IPS-20b (cell line): ENCODE data around the gene CDH3.

Experiments used
- H3K27ac ChIP-seq: one replicate; pipeline ENCODE4 v1.5.1; 2013; ENCODE audit warnings: low read length
- H3K27me3 ChIP-seq: 2 replicates; pipeline ENCODE4 v1.6.1; 2013; ENCODE audit warnings: mild to moderate bottlenecking, low read length, inconsistent platforms; ENCODE audit not compliant: insufficient read depth
- H3K36me3 ChIP-seq: 2 replicates; pipeline ENCODE4 v1.6.1; 2013; ENCODE audit warnings: low read depth, mild to moderate bottlenecking, inconsistent platforms, low read length, moderate library complexity; ENCODE audit not compliant: insufficient read depth
- H3K4me1 ChIP-seq: 2 replicates; pipeline ENCODE4 v1.6.1; 2013; ENCODE audit warnings: mild to moderate bottlenecking, control low read depth, inconsistent platforms, low read length, moderate library complexity; ENCODE audit not compliant: insufficient read depth
- H3K4me3 ChIP-seq: 2 replicates; pipeline ENCODE4 v1.5.1; 2013; ENCODE audit warnings: mild to moderate bottlenecking, low read length, inconsistent platforms
- H3K9ac ChIP-seq: 2 replicates; pipeline ENCODE4 v1.6.1; 2013; ENCODE audit warnings: low read depth, mild to moderate bottlenecking, inconsistent platforms, low read length, moderate library complexity
- H3K9me3 ChIP-seq: 2 replicates; pipeline ENCODE4 v1.6.1; 2013; ENCODE audit warnings: mild to moderate bottlenecking, low read depth, low read length, inconsistent platforms; ENCODE audit not compliant: insufficient read depth

CDH3 gene

GRCh38 chr16:68655806-68656205, 10.7 kb downstream of the CDH3 start:
- Histone ChIP-seq H3K4me3 (no peak overlapping the region), H3K4me1 (no peaks in the 10 kb centered on the region), H3K27me3 (no peaks in the 10 kb centered on the region), H3K9me3 (no peaks in the 10 kb centered on the region), H3K36me3 (peaks cover 13% of the 10 kb centered on the region; the same call in 1 of the 2 replicates), H3K9ac (no peak overlapping the region), H3K27ac (no peak overlapping the region)

GRCh38 chr16:68656751-68657150, 11.6 kb downstream of the CDH3 start:
- H3K4me1 ChIP-seq: no peaks in the 10 kb centered on the region
- no peak overlapping the region for H3K4me3 ChIP-seq
- peaks cover 13% of the 10 kb centered on the region; the same call in 1 of the 2 replicates for H3K36me3 ChIP-seq
- H3K27me3 ChIP-seq: no peaks in the 10 kb centered on the region
- H3K27ac ChIP-seq: no peak overlapping the region
- H3K9me3 ChIP-seq: no peaks in the 10 kb centered on the region
- no peak overlapping the region for H3K9ac ChIP-seq

GRCh38 chr16:68658341-68658973, 13.3 kb downstream of the CDH3 start:
- Histone ChIP-seq H3K27me3 (no peaks in the 10 kb centered on the region), H3K4me3 (no peak overlapping the region), H3K9me3 (no peaks in the 10 kb centered on the region), H3K36me3 (peaks cover 13% of the 10 kb centered on the region; the same call in 1 of the 2 replicates), H3K9ac (no peak overlapping the region), H3K27ac (no peak overlapping the region), H3K4me1 (no peaks in the 10 kb centered on the region)

GRCh38 chr16:68658974-68659360, 13.9 kb downstream of the CDH3 start:
- H3K27ac ChIP-seq: no peak overlapping the region

GRCh38 chr16:68659412-68660358, 14.6 kb downstream of the CDH3 start:
- Histone ChIP-seq H3K27ac (no peak overlapping the region), H3K4me1 (no peaks in the 10 kb centered on the region), H3K9me3 (no peaks in the 10 kb centered on the region), H3K4me3 (no peak overlapping the region), H3K27me3 (no peaks in the 10 kb centered on the region), H3K9ac (no peak overlapping the region), H3K36me3 (peaks cover 13% of the 10 kb centered on the region; the same call in 1 of the 2 replicates)

More at GRCh38 chr16:68658974-68659360, 13.9 kb downstream of the CDH3 start:
- Histone ChIP-seq H3K4me3 (no peak overlapping the region), H3K27me3 (no peaks in the 10 kb centered on the region), H3K9me3 (no peaks in the 10 kb centered on the region), H3K36me3 (peaks cover 13% of the 10 kb centered on the region; the same call in 1 of the 2 replicates), H3K9ac (no peak overlapping the region), H3K4me1 (no peaks in the 10 kb centered on the region)

GRCh38 chr16:68660359-68660795, 15.3 kb downstream of the CDH3 start:
- Histone ChIP-seq H3K27ac (no peak overlapping the region), H3K4me3 (no peak overlapping the region), H3K36me3 (peaks cover 9% of the 10 kb centered on the region; the same call in 1 of the 2 replicates), H3K4me1 (no peaks in the 10 kb centered on the region), H3K9ac (no peak overlapping the region), H3K27me3 (no peaks in the 10 kb centered on the region), H3K9me3 (no peaks in the 10 kb centered on the region)

- Histone ChIP-seq H3K27me3 (no peaks in the 10 kb centered on the region), H3K9ac (no peak overlapping the region), H3K4me3 (no peak overlapping the region), H3K27ac (no peak overlapping the region), H3K36me3 (peaks cover 8% of the 10 kb centered on the region; the same call in 1 of the 2 replicates), H3K9me3 (no peaks in the 10 kb centered on the region), H3K4me1 (no peaks in the 10 kb centered on the region)
Observed at GRCh38 chr16:68662035-68662434, 16.9 kb downstream of the CDH3 start.

DNA sequence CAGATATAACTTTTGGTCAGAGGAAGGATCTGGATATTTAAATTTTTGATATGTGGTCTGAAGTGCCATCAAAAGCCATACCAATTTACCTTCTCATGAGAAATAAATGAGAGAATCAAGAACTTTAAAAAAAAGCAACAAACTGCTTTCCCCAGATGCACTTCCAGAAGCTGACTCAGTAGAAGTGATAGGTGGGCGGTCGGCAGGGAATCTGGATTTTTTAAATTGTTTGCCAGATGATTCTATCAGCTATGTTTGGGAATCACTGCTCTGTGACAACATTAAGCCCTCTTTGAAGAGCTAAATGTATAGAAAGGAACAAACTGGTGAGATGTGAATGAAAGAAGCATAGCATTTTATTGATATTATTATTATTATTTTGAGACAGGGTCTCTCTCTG, 19.2 kb downstream of the CDH3 start:
- H3K36me3 ChIP-seq: 0 out of 2 replicates have a peak, but pooled peaks cover under 1% of the 10 kb centered on the region
- no peaks in the 10 kb centered on the region for H3K4me1 ChIP-seq
- H3K27ac ChIP-seq: no peak overlapping the region
- no peaks in the 10 kb centered on the region for H3K9me3 ChIP-seq
- H3K4me3 ChIP-seq: no peak overlapping the region
- H3K9ac ChIP-seq: no peak overlapping the region
- H3K27me3 ChIP-seq: no peaks in the 10 kb centered on the region

- Histone ChIP-seq H3K36me3 (no peaks in the 10 kb centered on the region), H3K9ac (no peak overlapping the region), H3K27ac (no peak overlapping the region)
Observed at GRCh38 chr16:68665501-68665900, 20.4 kb downstream of the CDH3 start.

GRCh38 chr16:68668266-68668665, 23.2 kb downstream of the CDH3 start:
- H3K27ac ChIP-seq: no peak overlapping the region
- H3K4me1 ChIP-seq: no peaks in the 10 kb centered on the region
- peaks cover 6% of the 10 kb centered on the region; the same call in 1 of the 2 replicates for H3K36me3 ChIP-seq
- no peaks in the 10 kb centered on the region for H3K27me3 ChIP-seq
- H3K4me3 ChIP-seq: no peak overlapping the region
- no peak overlapping the region for H3K9ac ChIP-seq
- H3K9me3 ChIP-seq: no peaks in the 10 kb centered on the region

More at GRCh38 chr16:68665501-68665900, 20.4 kb downstream of the CDH3 start:
- Histone ChIP-seq H3K27me3 (no peaks in the 10 kb centered on the region), H3K9me3 (no peaks in the 10 kb centered on the region), H3K4me3 (no peak overlapping the region), H3K4me1 (no peaks in the 10 kb centered on the region)

- H3K9me3 ChIP-seq: no peaks in the 10 kb centered on the region
- H3K27me3 ChIP-seq: no peaks in the 10 kb centered on the region
- no peak overlapping the region for H3K27ac ChIP-seq
- no peaks in the 10 kb centered on the region for H3K4me1 ChIP-seq
- H3K9ac ChIP-seq: no peak overlapping the region
- H3K4me3 ChIP-seq: no peak overlapping the region
- peaks cover 47% of the 10 kb centered on the region for H3K36me3 ChIP-seq
Observed at GRCh38 chr16:68676113-68676860, 31.2 kb downstream of the CDH3 start.
